HG02610 (cell line): ENCODE results near the gene GLG1.
"Not testable (repeated sequence)": the region's sequence is repeated elsewhere in the genome, so short reads cannot be mapped to it uniquely, and the experiment has no call there.

Experiments used
- ATAC-seq: cut with Tn5 transposase; IDR thresholded peaks from one replicate; pipeline ENCODE4 v1.9.1; 2021; ENCODE audit warnings: mild to moderate bottlenecking, moderate library complexity; ENCODE audit not compliant: unreplicated experiment

GLG1 gene

DNA sequence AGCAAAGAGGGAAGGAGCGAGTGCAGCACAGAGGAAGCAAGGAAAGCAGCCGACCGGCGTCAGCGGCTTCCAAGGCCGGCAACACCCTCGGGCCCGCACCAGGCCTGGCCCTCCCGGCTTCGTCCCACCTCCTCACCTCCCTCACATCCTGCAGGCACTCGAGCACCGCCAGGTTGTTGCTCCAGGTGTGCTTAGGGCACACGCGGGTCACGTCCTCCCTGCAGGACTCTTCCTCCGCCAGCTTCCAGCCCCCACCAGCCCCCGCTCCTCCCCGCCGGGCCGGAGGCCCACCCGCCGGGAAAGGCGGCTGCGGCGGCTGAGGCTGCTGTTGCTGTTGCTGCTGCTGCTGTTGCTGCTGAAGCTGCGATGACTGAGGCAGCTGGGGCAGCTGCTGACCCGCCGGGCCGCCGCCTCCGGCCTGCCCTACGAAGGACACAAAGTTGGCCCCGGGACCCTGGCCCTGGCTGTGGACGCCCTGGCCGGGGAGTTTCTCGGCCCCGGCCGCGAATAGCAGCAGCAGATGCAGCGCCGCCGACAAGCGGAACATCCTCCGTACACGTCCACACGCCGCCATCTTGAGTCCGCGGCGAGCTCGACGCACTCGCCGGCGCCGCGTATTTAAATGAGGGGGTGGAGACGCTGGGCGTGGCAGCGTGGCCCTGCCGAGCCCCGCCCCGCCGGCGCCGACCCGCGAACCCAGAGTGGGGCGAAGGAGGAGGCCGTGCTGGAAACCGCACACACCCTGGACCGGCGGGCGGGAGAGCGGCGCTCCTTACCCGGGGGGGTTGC, at the start of gene GLG1:
Gene GLG1, minus strand, starts transcription at position 594 of the 789 bp plus-strand sequence. Its CDS starts 20 bp downstream, at position 574.
- peak; percentile 95 for ATAC-seq

GRCh38 chr16:74654536-74655050, 47.7 kb upstream of the GLG1 start:
- ATAC-seq = no peak

GRCh38 chr16:74652883-74653282, 46.0 kb upstream of the GLG1 start:
- not testable (repeated sequence) for ATAC-seq

DNA sequence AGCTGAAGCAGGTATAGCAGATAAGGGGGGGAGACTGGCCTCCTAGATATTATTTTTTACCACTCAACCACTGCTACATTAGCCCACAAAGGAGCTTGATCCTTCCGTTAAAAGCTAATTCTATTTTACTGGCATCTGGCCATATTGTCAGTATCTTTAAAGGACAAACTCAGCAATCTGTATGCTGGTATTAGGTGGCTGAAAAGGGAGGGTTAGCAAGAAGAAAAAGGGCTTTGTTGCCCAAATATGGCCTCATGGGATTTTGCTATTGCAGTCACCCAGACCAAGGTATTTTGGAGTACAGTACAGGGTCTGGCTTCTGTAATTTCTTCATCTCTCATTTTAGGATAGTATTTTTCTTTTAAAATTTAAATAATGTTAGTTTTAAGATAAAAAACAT, 45.3 kb upstream of the GLG1 start:
- ATAC-seq = no peak

DNA sequence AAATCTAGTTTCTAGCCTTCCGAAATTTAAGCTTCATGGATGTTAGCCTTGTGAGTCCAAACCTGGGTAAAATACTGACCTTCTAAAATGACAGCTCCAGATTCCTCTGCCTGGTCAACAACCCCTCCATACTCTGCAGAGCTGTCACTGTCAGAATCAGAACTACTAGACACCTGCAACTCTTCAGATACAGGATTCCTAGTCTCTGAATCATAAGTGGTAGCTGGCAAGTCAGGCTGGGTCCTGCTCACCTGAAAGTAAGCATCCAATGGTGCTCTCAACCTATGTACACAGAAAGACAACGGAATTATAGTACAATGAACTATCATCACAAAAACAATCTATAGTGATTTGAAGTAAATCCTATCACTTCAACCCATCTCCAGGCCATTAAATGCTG, 44.9 kb upstream of the GLG1 start:
- no peak for ATAC-seq

GRCh38 chr16:74650966-74651567, 44.2 kb upstream of the GLG1 start:
- no peak for ATAC-seq

- ATAC-seq = no peak
Observed at GRCh38 chr16:74649839-74650504, 43.1 kb upstream of the GLG1 start.

- ATAC-seq = no peak
Observed at GRCh38 chr16:74641969-74642368, 35.1 kb upstream of the GLG1 start.

GRCh38 chr16:74637742-74638453, 31.0 kb upstream of the GLG1 start:
- no peak for ATAC-seq

DNA sequence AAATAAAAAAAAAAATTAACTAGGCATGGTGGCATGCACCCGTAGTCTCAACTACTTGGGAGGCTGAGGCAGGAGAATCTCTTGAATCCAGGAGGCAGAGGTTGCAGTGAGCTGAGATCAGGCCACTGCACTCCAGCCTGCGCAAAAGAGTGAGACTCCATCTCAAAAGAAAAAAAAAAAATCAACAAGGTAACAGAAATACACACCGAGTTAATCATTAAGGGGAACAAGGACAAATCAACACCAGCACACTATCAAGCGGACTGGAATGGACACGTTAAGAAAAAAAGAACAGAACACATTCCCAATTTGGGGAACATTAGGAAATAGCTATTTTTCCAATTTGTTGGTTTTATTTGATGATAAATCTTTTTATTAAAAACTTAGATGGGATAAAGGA, 28.4 kb upstream of the GLG1 start:
- no peak for ATAC-seq

DNA sequence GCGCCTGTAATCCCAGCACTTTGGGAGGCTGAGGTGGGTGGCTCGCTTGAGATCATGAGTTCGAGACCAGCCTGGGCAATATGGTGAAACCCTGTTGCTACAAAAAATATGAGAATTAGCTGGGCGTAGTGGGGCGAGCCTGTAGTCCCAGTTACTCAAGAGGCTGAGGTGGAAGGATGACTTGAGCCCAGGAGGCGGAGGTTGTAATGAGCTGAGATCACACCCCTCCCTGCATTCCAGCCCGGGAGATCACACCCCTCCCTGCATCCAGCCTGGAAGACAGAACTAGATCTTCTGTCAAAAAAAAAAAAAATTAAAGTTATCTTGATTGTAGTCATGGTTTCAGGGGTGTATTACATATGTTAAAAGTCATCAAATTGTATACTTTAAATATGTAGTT, 26.8 kb upstream of the GLG1 start:
- no peak for ATAC-seq

- no peak for ATAC-seq
Observed at GRCh38 chr16:74627506-74628220, 20.7 kb upstream of the GLG1 start.

GRCh38 chr16:74626741-74627416, 20.0 kb upstream of the GLG1 start:
- ATAC-seq = peak; percentile 76

GRCh38 chr16:74625500-74626350, 18.8 kb upstream of the GLG1 start:
- no peak for ATAC-seq

DNA sequence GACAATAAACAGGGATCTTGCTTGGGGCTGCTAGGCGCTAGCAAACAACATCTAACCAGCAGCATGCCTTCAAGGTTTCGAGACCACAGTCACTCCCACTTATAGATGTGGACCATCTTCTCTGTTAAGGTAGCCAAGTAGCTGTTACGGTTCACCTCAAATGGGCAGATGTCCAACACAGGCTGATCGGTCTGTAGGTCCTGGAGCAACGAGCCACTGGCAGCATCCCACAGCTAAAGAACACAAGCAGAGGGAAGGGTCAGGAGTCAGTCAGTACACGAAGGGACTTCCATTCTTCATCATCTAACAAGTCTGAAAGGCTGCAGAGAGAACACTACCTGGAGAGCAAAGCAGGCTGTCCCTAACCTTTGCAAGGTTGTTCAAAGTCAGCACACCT, 16.9 kb upstream of the GLG1 start:
- ATAC-seq = no peak

GRCh38 chr16:74623214-74623838, 16.4 kb upstream of the GLG1 start:
- ATAC-seq = no peak

DNA sequence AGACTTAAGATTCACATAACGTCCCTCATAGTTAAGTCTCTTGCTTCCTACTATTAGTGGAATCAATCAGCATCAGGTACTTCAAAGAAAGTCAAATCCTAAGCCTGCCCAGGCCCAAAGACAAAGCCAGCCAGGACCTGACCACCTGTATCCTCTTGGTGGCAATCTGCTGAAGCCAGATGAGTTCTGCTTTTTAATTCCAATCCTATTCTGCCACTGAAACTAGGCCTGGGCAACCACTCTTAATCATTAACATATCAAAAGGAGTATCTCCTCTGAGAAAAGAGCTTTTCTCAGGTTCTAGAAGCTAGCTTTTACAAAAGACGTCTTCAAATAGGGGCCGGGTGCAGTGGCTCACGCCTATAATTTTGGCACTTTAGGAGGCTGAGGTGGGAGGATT, 15.1 kb upstream of the GLG1 start:
- ATAC-seq = no peak

DNA sequence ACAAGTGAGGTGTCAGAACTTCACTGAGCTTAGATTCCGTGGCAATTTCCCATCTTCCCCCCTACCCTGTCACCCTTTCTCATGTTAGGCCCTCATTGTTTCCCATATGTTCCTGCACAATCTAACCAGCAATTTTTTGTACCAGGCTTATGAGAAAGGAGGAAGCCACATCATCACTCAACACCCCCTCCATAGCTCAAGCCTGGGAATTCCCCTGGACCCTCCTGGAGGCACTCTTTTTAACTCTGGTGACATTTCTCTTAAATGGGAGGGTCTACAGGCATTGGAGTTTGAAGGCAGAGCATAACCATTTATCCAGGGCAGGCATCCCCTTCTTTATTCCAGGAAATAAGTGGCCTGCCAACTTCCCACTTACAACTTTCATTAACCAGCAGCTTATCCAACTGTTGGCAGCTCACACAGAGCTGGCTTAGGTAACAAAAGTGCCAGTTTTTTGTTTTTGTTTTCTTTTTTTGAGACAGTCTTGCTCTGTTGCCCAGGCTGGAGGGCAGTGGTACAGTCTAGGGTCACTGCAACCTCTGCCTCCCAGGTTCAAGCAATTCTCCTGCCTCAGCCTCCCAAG, 10.4 kb upstream of the GLG1 start:
- ATAC-seq = no peak
